GM21576 (cell line): ENCODE results near the gene HIP1.
"Not testable (repeated sequence)": the region's sequence is repeated elsewhere in the genome, so short reads cannot be mapped to it uniquely, and the experiment has no call there.

ENCODE experiments used
- ATAC-seq: cut with Tn5 transposase; IDR thresholded peaks from one replicate; pipeline ENCODE4 v1.9.1; 2021; ENCODE audit warnings: mild to moderate bottlenecking, moderate library complexity; ENCODE audit not compliant: unreplicated experiment

HIP1 gene

DNA sequence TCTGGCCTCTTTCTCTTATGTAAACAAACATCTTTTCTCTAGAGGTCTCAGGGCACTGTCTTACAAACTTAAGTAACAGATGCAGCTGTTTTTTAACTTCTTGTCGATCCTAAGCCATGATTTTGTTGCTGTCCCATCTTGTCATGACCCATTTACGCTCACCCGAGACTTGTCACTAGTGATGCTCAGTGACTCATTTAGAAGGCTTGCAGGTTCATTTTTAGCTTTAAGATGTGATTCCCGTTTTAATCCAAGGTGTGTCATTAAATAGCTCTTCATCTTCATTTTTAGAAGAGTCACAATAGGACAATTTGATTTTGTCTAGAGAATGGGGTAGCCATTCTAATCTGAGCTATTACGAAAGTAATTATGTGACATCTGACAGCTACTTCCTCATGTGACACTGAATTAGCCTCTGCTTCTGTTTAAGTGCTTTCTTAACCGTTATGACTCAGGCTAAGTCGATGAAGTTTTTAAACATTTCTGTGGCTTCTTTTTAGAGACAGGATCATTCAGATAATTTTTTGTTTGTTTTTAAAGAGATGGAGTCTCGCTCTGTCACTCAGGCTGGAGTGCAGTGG lies 203.9 kb downstream of the HIP1 start:
- ATAC-seq: peak; percentile 76

DNA sequence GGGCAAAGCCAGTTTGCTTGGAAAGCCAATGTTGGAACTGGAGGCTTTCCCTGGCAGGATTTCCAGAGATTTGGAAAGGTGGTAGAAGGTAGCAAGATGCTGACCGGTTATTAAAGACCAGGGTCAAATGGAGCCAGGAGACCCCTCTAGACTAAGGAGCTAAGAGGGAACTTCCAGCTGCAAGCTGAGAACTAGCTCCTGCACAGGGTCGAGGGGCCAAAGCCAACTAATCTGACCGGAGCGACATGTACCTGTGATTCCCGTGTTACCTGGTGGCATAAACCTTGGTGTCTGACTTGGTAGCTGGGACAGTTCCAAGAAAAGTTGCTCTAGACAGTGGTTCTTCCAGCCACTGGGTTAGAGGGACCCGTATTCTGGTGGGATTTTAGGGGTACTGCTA lies 204.8 kb downstream of the HIP1 start:
- ATAC-seq: no peak

- ATAC-seq: no peak
Observed at GRCh38 chr7:75532639-75533038, 206.1 kb downstream of the HIP1 start.

- no peak for ATAC-seq
Observed at GRCh38 chr7:75531359-75531821, 207.4 kb downstream of the HIP1 start.

DNA sequence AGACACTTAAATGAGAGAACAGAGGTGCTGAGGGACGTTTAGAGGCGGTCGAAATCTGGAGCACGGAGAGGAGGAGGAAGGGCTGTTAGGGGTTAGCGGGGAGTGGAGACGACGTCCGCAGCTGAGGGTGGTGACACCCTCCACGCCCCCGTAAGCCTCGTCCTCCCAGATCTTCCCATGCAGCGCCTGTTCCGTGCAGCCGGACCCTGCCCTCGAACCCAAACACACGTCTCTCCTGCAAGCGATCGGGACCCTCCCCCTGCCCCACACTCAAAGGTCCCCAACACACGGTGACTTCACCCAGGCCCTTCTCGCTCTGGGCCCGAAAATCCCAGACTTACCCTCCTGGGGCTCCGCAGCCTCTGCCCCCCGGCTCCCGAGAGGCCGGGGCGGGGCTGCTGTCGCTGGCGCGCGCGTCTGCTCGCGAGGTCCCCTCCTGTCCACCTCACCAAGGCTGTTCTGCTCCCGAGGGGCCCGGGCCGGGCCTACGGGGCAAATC lies 211.5 kb downstream of the HIP1 start:
- not testable (repeated sequence) for ATAC-seq

GRCh38 chr7:75521727-75522126 lies 217.0 kb downstream of the HIP1 start:
- not testable (repeated sequence) for ATAC-seq

GRCh38 chr7:75518842-75519241 lies 219.9 kb downstream of the HIP1 start:
- not testable (repeated sequence) for ATAC-seq

GRCh38 chr7:75509033-75509432 lies 229.7 kb downstream of the HIP1 start:
- ATAC-seq: not testable (repeated sequence)

DNA sequence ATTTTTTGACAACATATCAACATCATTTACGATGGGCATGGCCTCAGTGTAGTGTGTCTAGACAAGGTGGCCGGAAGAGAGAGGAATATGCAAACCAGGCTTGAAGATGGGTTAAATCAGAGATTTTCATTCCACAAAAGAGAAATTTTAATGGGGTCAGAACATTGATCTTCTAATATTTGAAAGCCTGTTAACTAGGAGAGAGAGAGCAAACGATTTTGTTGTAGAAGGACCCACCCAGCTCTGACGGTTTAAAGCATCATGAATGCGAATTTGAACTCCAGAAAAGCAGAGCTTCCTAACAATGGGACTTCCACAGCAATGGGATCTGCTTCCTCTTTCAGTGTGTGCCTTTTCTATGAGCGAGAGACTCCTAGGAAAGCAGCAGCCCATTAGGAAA lies 246.7 kb downstream of the HIP1 start, which contains the start of gene SPDYE5:
SPDYE5 (plus strand) TSS at position 301 of the 400 bp plus-strand sequence. CDS start 1,728 bp downstream, outside the sequence.
- ATAC-seq: not testable (repeated sequence)

GRCh38 chr7:75485979-75486643 lies 252.6 kb downstream of the HIP1 start, which contains the start of gene POM121C:
Gene POM121C, minus strand, starts transcription at chr7:75486299. Its CDS starts 44,803 bp downstream, at chr7:75441496.
- ATAC-seq: peak; percentile 98

DNA sequence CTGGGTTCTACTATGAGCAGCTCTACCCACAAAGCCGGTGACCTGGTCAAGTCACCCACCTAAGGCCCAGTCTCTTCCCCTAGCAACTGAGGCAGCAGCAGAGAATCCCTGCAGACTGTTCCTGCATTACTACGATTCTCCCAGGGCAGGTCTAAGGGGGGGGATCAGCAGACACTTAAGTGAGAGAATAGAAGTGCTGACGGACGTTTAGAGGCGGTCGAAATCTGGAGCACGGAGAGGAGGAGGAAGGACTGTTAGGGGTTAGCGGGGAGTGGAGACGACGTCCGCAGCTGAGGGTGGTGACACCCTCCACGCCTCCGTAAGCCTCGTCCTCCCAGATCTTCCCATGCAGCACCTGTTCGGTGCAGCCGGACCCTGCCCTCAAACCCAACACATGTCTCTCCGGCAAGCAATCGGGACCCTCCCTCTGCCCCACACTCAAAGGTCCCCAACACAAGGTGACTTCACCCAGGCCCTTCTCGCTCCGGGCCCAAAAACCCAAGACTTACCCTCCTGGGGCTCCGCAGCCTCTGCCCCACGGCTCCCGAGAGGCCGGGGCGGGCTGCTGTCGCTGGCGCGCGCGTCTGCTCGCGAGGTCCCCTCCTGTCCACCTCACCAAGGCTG lies 253.3 kb downstream of the HIP1 start:
- not testable (repeated sequence) for ATAC-seq
